ENCODE measurements around the gene EEIG1. TPM values are rescaled to one million over a fixed set of nuclear protein-coding genes. Genes with fewer than 3 reads are reported as not detected.

EEIG1 gene
- total and polyA plus RNA-seq, 7 donors: 3.6 to 11.4 (median 6.1) TPM

GRCh38 chr9:127935765-127936221, 45.0 kb downstream of the EEIG1 start:
- 75 to 84% (median 80%) methylated on average over 4 of the region's 4 CpGs for WGBS, 3 donors
- H3K4me3 ChIP-seq: no peak overlapping the region
- H3K9me3 ChIP-seq: no peaks in the 10 kb centered on the region
- peaks cover 10% of the 10 kb centered on the region for H3K4me1 ChIP-seq
- ATAC-seq (no peak), DNase-seq (no peak)
- H3K27ac ChIP-seq: no peak overlapping the region
- intact Hi-C loops (cut with DNase I): no loop called here
- H3K36me3 ChIP-seq (ENCODE audit: insufficient read depth in 1 of 2, low read depth in 1 of 2): peaks cover 0 to 9% of the 10 kb centered on the region in 2 donors
- TF ChIP-seq CTCF (IDR thresholded peaks at IDR 0.05): no peak
- peaks cover 0 to 13% (median 2%) of the 10 kb centered on the region in 3 donors for H3K27me3 ChIP-seq (ENCODE audit: insufficient read depth in 3 of 3, low read length in 2 of 3)

- intact Hi-C loops (cut with DNase I): no loop called here
- Histone ChIP-seq H3K36me3 (ENCODE audit: insufficient read depth in 1 of 2, low read depth in 1 of 2) (peaks cover 0 to 9% of the 10 kb centered on the region in 2 donors), H3K9me3 (no peaks in the 10 kb centered on the region), H3K4me1 (peaks cover 10% of the 10 kb centered on the region), H3K4me3 (no peak overlapping the region), H3K27ac (no peak overlapping the region), H3K27me3 (ENCODE audit: insufficient read depth in 3 of 3, low read length in 2 of 3) (peaks cover 0 to 18% (median 2%) of the 10 kb centered on the region in 3 donors)
- no peak for TF ChIP-seq CTCF (IDR thresholded peaks at IDR 0.05)
- ATAC-seq (no peak), DNase-seq (no peak)
- WGBS, 3 donors: 65 to 70% (median 67%) methylated on average over 11 of the region's 11 CpGs
These were observed 45.8 kb downstream of the EEIG1 start for GRCh38 chr9:127934986-127935385.

- H3K4me1 ChIP-seq: peaks cover 10% of the 10 kb centered on the region
- H3K27me3 ChIP-seq (ENCODE audit: insufficient read depth in 3 of 3, low read length in 2 of 3): peaks cover 0 to 25% (median 2%) of the 10 kb centered on the region in 3 donors
- ATAC-seq: no peak
- no peak overlapping the region for H3K4me3 ChIP-seq
- TF ChIP-seq CTCF (IDR thresholded peaks at IDR 0.05): no peak
- DNase-seq: no peak
- H3K36me3 ChIP-seq (ENCODE audit: insufficient read depth in 1 of 2, low read depth in 1 of 2): peaks cover 0 to 9% of the 10 kb centered on the region in 2 donors
- WGBS, 3 donors: 89 to 93% (median 90%) methylated on average over 4 of the region's 4 CpGs
- intact Hi-C loops (cut with DNase I): no loop called here
- H3K27ac ChIP-seq: no peak overlapping the region
- no peaks in the 10 kb centered on the region for H3K9me3 ChIP-seq
These were observed 46.5 kb downstream of the EEIG1 start for GRCh38 chr9:127934248-127934647.

- intact Hi-C loops (cut with DNase I): no loop called here
- 16 to 19% (median 18%) methylated on average over 18 of the region's 18 CpGs for WGBS, 3 donors
These were observed 49.5 kb downstream of the EEIG1 start for GRCh38 chr9:127931092-127931881.

More at GRCh38 chr9:127931092-127931881, 49.5 kb downstream of the EEIG1 start:
- H3K4me3 ChIP-seq: peak overlapping the region; percentile 67
- H3K4me1 ChIP-seq: peaks cover 9% of the 10 kb centered on the region
- H3K27me3 ChIP-seq (ENCODE audit: insufficient read depth in 3 of 3, low read length in 2 of 3): peaks cover 0 to 54% (median 15%) of the 10 kb centered on the region in 3 donors
- ATAC-seq (no peak), DNase-seq (no peak)
- H3K27ac ChIP-seq: no peak overlapping the region
- H3K36me3 ChIP-seq (ENCODE audit: insufficient read depth in 1 of 2, low read depth in 1 of 2): peaks cover 0 to 7% of the 10 kb centered on the region in 2 donors
- no peak for TF ChIP-seq CTCF (IDR thresholded peaks at IDR 0.05)
- H3K9me3 ChIP-seq: no peaks in the 10 kb centered on the region

Other genes starting within 250 kb of the EEIG1 start
- gene TOR2A, start 245.7 kb downstream of the EEIG1 start, total RNA-seq: 1 to 10 TPM; 2.8 to 6.7 (median 4.0) TPM
- 1 to 10 TPM; 4.6 to 6.9 (median 5.0) TPM for gene TOR2A, start 245.7 kb downstream of the EEIG1 start, polyA plus RNA-seq
- gene SH2D3C, start 202.3 kb downstream of the EEIG1 start, total RNA-seq: 10 to 100 TPM in 2 of 4 donors, 1 to 10 TPM in 2; 8.3 to 12.0 (median 10.3) TPM
- gene SH2D3C, start 202.3 kb downstream of the EEIG1 start, polyA plus RNA-seq: 10 to 100 TPM in 1 of 3 donors, 1 to 10 TPM in 2; 5.3 to 10.0 (median 8.4) TPM
- gene CDK9, start 195.0 kb downstream of the EEIG1 start, total RNA-seq: 10 to 100 TPM; 26.5 to 46.1 (median 42.9) TPM
- gene CDK9, start 195.0 kb downstream of the EEIG1 start, polyA plus RNA-seq: 10 to 100 TPM; 29.7 to 39.3 (median 31.5) TPM
- gene FPGS, start 178.1 kb downstream of the EEIG1 start, total RNA-seq: 10 to 100 TPM; 39.7 to 61.9 (median 45.8) TPM
- gene FPGS, start 178.1 kb downstream of the EEIG1 start, polyA plus RNA-seq: 10 to 100 TPM; 21.9 to 32.3 (median 29.8) TPM
- gene ENG, start 126.3 kb downstream of the EEIG1 start, total RNA-seq: 10 to 100 TPM; 31.7 to 80.4 (median 54.3) TPM
- 10 to 100 TPM; 22.1 to 78.1 (median 28.6) TPM for gene ENG, start 126.3 kb downstream of the EEIG1 start, polyA plus RNA-seq
- 100 to 1,000 TPM; 369 to 854 (median 688) TPM for gene AK1, start 103.3 kb downstream of the EEIG1 start, total RNA-seq
- 100 to 1,000 TPM; 310 to 845 (median 778) TPM for gene AK1, start 103.3 kb downstream of the EEIG1 start, polyA plus RNA-seq
- gene ST6GALNAC6, start 81.4 kb downstream of the EEIG1 start, total RNA-seq: 10 to 100 TPM; 20.3 to 26.1 (median 24.4) TPM
- gene ST6GALNAC6, start 81.4 kb downstream of the EEIG1 start, polyA plus RNA-seq: 10 to 100 TPM; 18.5 to 35.5 (median 31.0) TPM
- gene ST6GALNAC4, start 63.9 kb downstream of the EEIG1 start, total RNA-seq: 10 to 100 TPM in 3 of 4 donors, 1 to 10 TPM in 1; 8.9 to 52.6 (median 27.3) TPM
- gene ST6GALNAC4, start 63.9 kb downstream of the EEIG1 start, polyA plus RNA-seq: 10 to 100 TPM; 14.0 to 31.4 (median 14.8) TPM
- gene PIP5KL1, start 50.2 kb downstream of the EEIG1 start, total RNA-seq: under 1 TPM in 2 of 4 donors, not detected in 2; 0.40 to 0.44 TPM
- under 1 TPM in 2 of 3 donors, not detected in 1; 0.05 to 0.12 TPM for gene PIP5KL1, start 50.2 kb downstream of the EEIG1 start, polyA plus RNA-seq
- gene DPM2, start 43.1 kb downstream of the EEIG1 start, total RNA-seq: 10 to 100 TPM in 3 of 4 donors, 1 to 10 TPM in 1; 9.7 to 17.4 (median 12.2) TPM
- gene DPM2, start 43.1 kb downstream of the EEIG1 start, polyA plus RNA-seq: 10 to 100 TPM; 16.6 to 39.6 (median 37.1) TPM
- gene NAIF1, start 86.3 kb upstream of the EEIG1 start, total RNA-seq: 1 to 10 TPM; 5.9 to 8.7 (median 6.1) TPM
- gene NAIF1, start 86.3 kb upstream of the EEIG1 start, polyA plus RNA-seq: 1 to 10 TPM; 4.2 to 8.0 (median 7.8) TPM
- 10 to 100 TPM in 2 of 4 donors, 1 to 10 TPM in 2; 3.6 to 50.3 (median 20.5) TPM for gene SLC25A25, start 87.2 kb upstream of the EEIG1 start, total RNA-seq
- gene SLC25A25, start 87.2 kb upstream of the EEIG1 start, polyA plus RNA-seq: 10 to 100 TPM in 2 of 3 donors, 1 to 10 TPM in 1; 9.3 to 12.5 (median 10.6) TPM
- 100 to 1,000 TPM; 102 to 150 (median 116) TPM for gene PTGES2, start 146.7 kb upstream of the EEIG1 start, total RNA-seq
- gene PTGES2, start 146.7 kb upstream of the EEIG1 start, polyA plus RNA-seq: 100 to 1,000 TPM in 2 of 3 donors, 10 to 100 TPM in 1; 61.2 to 134 (median 119) TPM
- gene LCN2, start 168.5 kb upstream of the EEIG1 start, total RNA-seq: 1 to 10 TPM in 2 of 4 donors, under 1 TPM in 1, not detected in 1; 0.47 to 2.1 (median 1.4) TPM
- under 1 TPM; 0.08 to 0.90 (median 0.69) TPM for gene LCN2, start 168.5 kb upstream of the EEIG1 start, polyA plus RNA-seq
- gene BBLN, start 179.3 kb upstream of the EEIG1 start, total RNA-seq: 10 to 100 TPM; 14.0 to 21.3 (median 17.8) TPM
- gene BBLN, start 179.3 kb upstream of the EEIG1 start, polyA plus RNA-seq: 10 to 100 TPM; 23.1 to 36.2 (median 27.8) TPM
- 100 to 1,000 TPM in 3 of 4 donors, 10 to 100 TPM in 1; 86.0 to 119 (median 109) TPM for gene CIZ1, start 210.6 kb upstream of the EEIG1 start, total RNA-seq
- 10 to 100 TPM; 36.2 to 84.7 (median 49.9) TPM for gene CIZ1, start 210.6 kb upstream of the EEIG1 start, polyA plus RNA-seq
- 1 to 10 TPM; 1.2 to 5.4 (median 3.2) TPM for gene DNM1, start 222.4 kb upstream of the EEIG1 start, total RNA-seq
- 1 to 10 TPM; 1.1 to 2.4 (median 1.5) TPM for gene DNM1, start 222.4 kb upstream of the EEIG1 start, polyA plus RNA-seq